Glomerular endothelial cell (primary cell): ENCODE data around the gene TMEM238L. TPM values are rescaled to one million over a fixed set of nuclear protein-coding genes. Genes with fewer than 3 reads are reported as not detected.
"Not testable (repeated sequence)": the region's sequence is repeated elsewhere in the genome, so short reads cannot be mapped to it uniquely, and the experiment has no call there.

Source experiments
- DNase-seq: peaks from one replicate; pipeline ENCODE4 v3.0.0-alpha.2; 2011; ENCODE audit warnings: low read depth, low spot score; ENCODE audit errors: extremely low read depth
- total RNA-seq: library from RNA; depleted of rRNA; stranded (reverse); fragments of >200 nt; gene quantifications from 2 replicates; pipeline ENCODE4 v1.2.3, GENCODE V29; 2015

The TMEM238L gene
- not detected in 2 replicates for total RNA-seq

- no peak for DNase-seq
These were observed at the start of gene TMEM238L for GRCh38 chr17:10803830-10804475. Gene TMEM238L, minus strand, starts transcription at chr17:10804099. Its CDS starts 136 bp downstream, at chr17:10803963.

- not testable (repeated sequence) for DNase-seq
These were observed 42.7 kb upstream of the TMEM238L start for GRCh38 chr17:10846636-10847035.

- DNase-seq: peak; percentile 18
These were observed 41.5 kb upstream of the TMEM238L start for GRCh38 chr17:10845388-10845751.

- DNase-seq: no peak
These were observed 40.9 kb upstream of the TMEM238L start for GRCh38 chr17:10844621-10845387.

GRCh38 chr17:10843811-10844210 lies 39.9 kb upstream of the TMEM238L start:
- DNase-seq: no peak

GRCh38 chr17:10842658-10843057 lies 38.8 kb upstream of the TMEM238L start:
- no peak for DNase-seq

GRCh38 chr17:10838682-10839081 lies 34.8 kb upstream of the TMEM238L start:
- DNase-seq: no peak

GRCh38 chr17:10837921-10838320 lies 34.0 kb upstream of the TMEM238L start, which contains the start of gene PIRT:
Gene PIRT, minus strand, starts transcription at chr17:10838087. Its CDS starts 12,442 bp downstream, at chr17:10825645.
- no peak for DNase-seq

- DNase-seq: no peak
These were observed 33.2 kb upstream of the TMEM238L start for GRCh38 chr17:10836966-10837590.

GRCh38 chr17:10836145-10836544 lies 32.2 kb upstream of the TMEM238L start:
- no peak for DNase-seq

- DNase-seq: no peak
These were observed 27.8 kb upstream of the TMEM238L start for GRCh38 chr17:10831696-10832095.

- no peak for DNase-seq
These were observed 24.1 kb upstream of the TMEM238L start for GRCh38 chr17:10827898-10828552.

- no peak for DNase-seq
These were observed 21.0 kb upstream of the TMEM238L start for GRCh38 chr17:10824874-10825273.

- no peak for DNase-seq
These were observed 17.9 kb upstream of the TMEM238L start for GRCh38 chr17:10821770-10822169.

GRCh38 chr17:10821054-10821453 lies 17.2 kb upstream of the TMEM238L start:
- DNase-seq: no peak

- no peak for DNase-seq
These were observed 11.4 kb upstream of the TMEM238L start for GRCh38 chr17:10815319-10815718.

GRCh38 chr17:10814075-10814474 lies 10.2 kb upstream of the TMEM238L start:
- no peak for DNase-seq

- no peak for DNase-seq
These were observed 8.8 kb upstream of the TMEM238L start for GRCh38 chr17:10812674-10813073.

GRCh38 chr17:10809605-10810004 lies 5.7 kb upstream of the TMEM238L start:
- no peak for DNase-seq

- no peak for DNase-seq
These were observed 3.8 kb upstream of the TMEM238L start for GRCh38 chr17:10807704-10808128.
